Measurements from ENCODE around the gene MYO18B. TPM values are rescaled to one million over a fixed set of nuclear protein-coding genes. Genes with fewer than 3 reads are reported as not detected.

Gene MYO18B
- polyA plus RNA-seq, 3 donors: not detected

GRCh38 chr22:26072621-26073020 lies 330.6 kb downstream of the MYO18B start:
- peaks cover 5 to 7% of the 10 kb centered on the region in 2 donors for H3K27me3 ChIP-seq (ENCODE audit: control insufficient read depth in 2 of 2, insufficient read depth in 2 of 2, low read length in 2 of 2)
- TF ChIP-seq, protein P1, sequence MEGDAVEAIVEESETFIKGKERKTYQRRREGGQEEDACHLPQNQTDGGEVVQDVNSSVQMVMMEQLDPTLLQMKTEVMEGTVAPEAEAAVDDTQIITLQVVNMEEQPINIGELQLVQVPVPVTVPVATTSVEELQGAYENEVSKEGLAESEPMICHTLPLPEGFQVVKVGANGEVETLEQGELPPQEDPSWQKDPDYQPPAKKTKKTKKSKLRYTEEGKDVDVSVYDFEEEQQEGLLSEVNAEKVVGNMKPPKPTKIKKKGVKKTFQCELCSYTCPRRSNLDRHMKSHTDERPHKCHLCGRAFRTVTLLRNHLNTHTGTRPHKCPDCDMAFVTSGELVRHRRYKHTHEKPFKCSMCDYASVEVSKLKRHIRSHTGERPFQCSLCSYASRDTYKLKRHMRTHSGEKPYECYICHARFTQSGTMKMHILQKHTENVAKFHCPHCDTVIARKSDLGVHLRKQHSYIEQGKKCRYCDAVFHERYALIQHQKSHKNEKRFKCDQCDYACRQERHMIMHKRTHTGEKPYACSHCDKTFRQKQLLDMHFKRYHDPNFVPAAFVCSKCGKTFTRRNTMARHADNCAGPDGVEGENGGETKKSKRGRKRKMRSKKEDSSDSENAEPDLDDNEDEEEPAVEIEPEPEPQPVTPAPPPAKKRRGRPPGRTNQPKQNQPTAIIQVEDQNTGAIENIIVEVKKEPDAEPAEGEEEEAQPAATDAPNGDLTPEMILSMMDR (IDR thresholded peaks at IDR 0.05): no peak
- Mint-ChIP-seq H3K27me3 (ENCODE audit: low read depth in 3 of 3) (peaks cover 12 to 15% (median 13%) of the 10 kb centered on the region in 3 donors), H3K36me3 (no peaks in the 10 kb centered on the region), H3K4me1 (no peaks in the 10 kb centered on the region), H3K4me3 (no peak overlapping the region), H3K9me3 (peaks cover 0 to 2% (median 0%) of the 10 kb centered on the region in 7 donors), H3K27ac (no peak overlapping the region)
- H3K79me2 ChIP-seq (ENCODE audit: insufficient read depth, low read length): no peaks in the 10 kb centered on the region
- intact Hi-C loops (cut with micrococcal nuclease): no loop called here
- H3K36me3 ChIP-seq (replicated peaks in 1 of 2; ENCODE audit: control insufficient read depth in 1 of 2, insufficient read depth in 2 of 2, low read length in 2 of 2): no peaks in the 10 kb centered on the region
- no peaks in the 10 kb centered on the region for H4K20me1 ChIP-seq (ENCODE audit: insufficient read depth, low read length)
- H3K27ac ChIP-seq (ENCODE audit: low read depth in 1 of 2, low read length in 2 of 2): no peak overlapping the region
- no peaks in the 10 kb centered on the region for H3K9me3 ChIP-seq (replicated peaks in 1 of 2; ENCODE audit: control insufficient read depth in 1 of 2, insufficient read depth in 1 of 2, low read length in 2 of 2)
- H3K4me1 ChIP-seq (ENCODE audit: control insufficient read depth in 1 of 2, insufficient read depth in 2 of 2, low read length in 2 of 2): no peaks in the 10 kb centered on the region
- no peak overlapping the region for H2AFZ ChIP-seq (ENCODE audit: insufficient read depth, low read depth, low read length, poor library complexity, severe bottlenecking)
- no peak for DNase-seq
- no peak overlapping the region for H3K4me3 ChIP-seq (replicated peaks in 1 of 3; ENCODE audit: low read depth in 2 of 3, low read length in 3 of 3)
- no CpG with 5 or more reads among the region's 3 CpGs for WGBS (ENCODE audit: insufficient coverage)
- no peak overlapping the region for H3K9ac ChIP-seq (ENCODE audit: insufficient read depth, low read length, poor library complexity, severe bottlenecking)
- H3K4me2 ChIP-seq (replicated peaks; ENCODE audit: extremely low read depth, low read length, poor library complexity, severe bottlenecking): no peak overlapping the region

- Histone ChIP-seq H3K27me3 (ENCODE audit: control insufficient read depth in 2 of 2, insufficient read depth in 2 of 2, low read length in 2 of 2) (no peaks in the 10 kb centered on the region), H3K36me3 (replicated peaks in 1 of 2; ENCODE audit: control insufficient read depth in 1 of 2, insufficient read depth in 2 of 2, low read length in 2 of 2) (no peaks in the 10 kb centered on the region), H3K4me2 (replicated peaks; ENCODE audit: extremely low read depth, low read length, poor library complexity, severe bottlenecking) (no peak overlapping the region), H3K9me3 (replicated peaks in 1 of 2; ENCODE audit: control insufficient read depth in 1 of 2, insufficient read depth in 1 of 2, low read length in 2 of 2) (no peaks in the 10 kb centered on the region), H3K9ac (ENCODE audit: insufficient read depth, low read length, poor library complexity, severe bottlenecking) (no peak overlapping the region), H3K79me2 (ENCODE audit: insufficient read depth, low read length) (no peaks in the 10 kb centered on the region), H2AFZ (ENCODE audit: insufficient read depth, low read depth, low read length, poor library complexity, severe bottlenecking) (no peak overlapping the region), H3K4me3 (replicated peaks in 1 of 3; ENCODE audit: low read depth in 2 of 3, low read length in 3 of 3) (no peak overlapping the region), H3K27ac (ENCODE audit: low read depth in 1 of 2, low read length in 2 of 2) (no peak overlapping the region), H4K20me1 (ENCODE audit: insufficient read depth, low read length) (no peaks in the 10 kb centered on the region), H3K4me1 (ENCODE audit: control insufficient read depth in 1 of 2, insufficient read depth in 2 of 2, low read length in 2 of 2) (no peaks in the 10 kb centered on the region)
- Mint-ChIP-seq H3K27ac (no peak overlapping the region), H3K4me3 (no peak overlapping the region), H3K4me1 (no peaks in the 10 kb centered on the region), H3K9me3 (no peaks in the 10 kb centered on the region), H3K27me3 (ENCODE audit: low read depth in 3 of 3) (peaks cover 3 to 6% (median 5%) of the 10 kb centered on the region in 3 donors), H3K36me3 (no peaks in the 10 kb centered on the region)
- intact Hi-C loops (cut with micrococcal nuclease): no loop called here
- no CpG with 5 or more reads among the region's 1 CpG for WGBS (ENCODE audit: insufficient coverage)
- TF ChIP-seq, protein P1 (IDR thresholded peaks at IDR 0.05): no peak
- DNase-seq: no peak
These were observed 333.3 kb downstream of the MYO18B start for GRCh38 chr22:26075251-26075650.
